Smooth muscle cell (in vitro differentiated cells): ENCODE results near the gene PDGFA. TPM values are rescaled to one million over a fixed set of nuclear protein-coding genes. Genes with fewer than 3 reads are reported as not detected.

Experiments
- DNase-seq: peaks from one replicate; lab custom pipeline; 2025; ENCODE audit not compliant: unreplicated experiment; lab: John Stamatoyannopoulos, UW
- H2AFZ ChIP-seq: fragments of 200-600 bp; sonication (generic); 2 replicates; pipeline ENCODE4 v1.6.0; 2016; ENCODE audit warnings: antibody characterized with exemption, low read depth, mild to moderate bottlenecking
- H3F3A ChIP-seq: fragments of 200-600 bp; sonication (generic); 2 replicates; pipeline ENCODE4 v1.6.0; 2017; ENCODE audit warnings: antibody characterized with exemption, low read depth
- H3K27ac ChIP-seq: fragments of 200-600 bp; sonication (generic); 2 replicates; pipeline ENCODE4 v1.5.1; 2016; ENCODE audit warnings: low read depth, mild to moderate bottlenecking
- H3K27me3 ChIP-seq: fragments of 200-600 bp; sonication (generic); 2 replicates; pipeline ENCODE4 v1.6.1; 2016; ENCODE audit warnings: low read depth, mild to moderate bottlenecking
- H3K36me3 ChIP-seq: fragments of 200-600 bp; sonication (generic); 2 replicates; pipeline ENCODE4 v1.5.1; 2016; ENCODE audit warnings: low read depth
- H3K4me1 ChIP-seq: fragments of 200-600 bp; sonication (generic); 2 replicates; pipeline ENCODE4 v1.5.1; 2016; ENCODE audit warnings: low read depth
- H3K4me2 ChIP-seq: fragments of 200-600 bp; sonication (generic); 2 replicates; pipeline ENCODE4 v1.6.0; 2016; ENCODE audit warnings: mild to moderate bottlenecking
- H3K4me3 ChIP-seq: fragments of 200-600 bp; sonication (generic); 2 replicates; pipeline ENCODE4 v1.5.1; 2016; ENCODE audit warnings: mild to moderate bottlenecking
- H3K79me2 ChIP-seq: fragments of 200-600 bp; sonication (generic); 2 replicates; pipeline ENCODE4 v1.6.0; 2016; ENCODE audit warnings: low read depth, mild to moderate bottlenecking
- H3K9ac ChIP-seq: fragments of 200-600 bp; sonication (generic); 2 replicates; pipeline ENCODE4 v1.6.0; 2016; ENCODE audit warnings: low read depth
- H3K9me3 ChIP-seq: fragments of 200-600 bp; sonication (generic); replicated peaks from 2 replicates; pipeline ENCODE4 v1.5.1; 2016; ENCODE audit warnings: low read depth
- H4K20me1 ChIP-seq: fragments of 200-600 bp; sonication (generic); 2 replicates; pipeline ENCODE4 v1.6.0; 2016; ENCODE audit warnings: low read depth
- CTCF ChIP-seq: fragments of 200-600 bp; sonication (generic); IDR thresholded peaks from 2 replicates; pipeline ENCODE4 v1.5.1; 2017; ENCODE audit warnings: borderline replicate concordance, mild to moderate bottlenecking, antibody characterized with exemption; ENCODE audit not compliant: insufficient read depth, poor library complexity, severe bottlenecking
- WGBS: methylation state at CpG from one replicate; pipeline ENCODE4 v1.1.7; 2016; ENCODE audit warnings: low lambda C conversion rate; 5-methylcytosine and 5-hydroxymethylcytosine counted together
- polyA plus RNA-seq: library from polyadenylated mRNA; unstranded; fragments of >200 nt; fragmentation: Nextera tagmentation; extraction: Ambion mirVana; gene quantifications from 2 replicates; pipeline ENCODE4 v1.2.1, GENCODE V29; 2016
- total RNA-seq: library from RNA; depleted of rRNA; stranded (reverse); fragments of >200 nt; gene quantifications from 2 replicates; pipeline ENCODE4 v1.2.3, GENCODE V29; 2014

Gene PDGFA
- total and polyA plus RNA-seq, 2 experiments from 2014 or later = 32.0 to 68.1 TPM

GRCh38 chr7:545470-545869 is 25.8 kb upstream of the PDGFA start:
- H3K79me2 ChIP-seq = no peaks in the 10 kb centered on the region
- peak overlapping the region; percentile 88 for H3K27ac ChIP-seq
- no peak for TF ChIP-seq CTCF
- H3K9ac ChIP-seq = no peak overlapping the region
- no peak overlapping the region for H2AFZ ChIP-seq
- H3K27me3 ChIP-seq = no peaks in the 10 kb centered on the region
- no peak overlapping the region for H3K4me2 ChIP-seq
- no peaks in the 10 kb centered on the region for H3K36me3 ChIP-seq
- 77% methylated on average over 16 of the region's 16 CpGs for WGBS
- DNase-seq = no peak
- peaks cover 26% of the 10 kb centered on the region for H3F3A ChIP-seq
- no peaks in the 10 kb centered on the region for H3K9me3 ChIP-seq
- H4K20me1 ChIP-seq = no peaks in the 10 kb centered on the region
- H3K4me3 ChIP-seq = no peak overlapping the region
- H3K4me1 ChIP-seq = peaks cover 6% of the 10 kb centered on the region

GRCh38 chr7:544338-545221 is 24.9 kb upstream of the PDGFA start:
- H2AFZ ChIP-seq = no peak overlapping the region
- TF ChIP-seq CTCF = no peak
- no peak overlapping the region for H3K9ac ChIP-seq
- 91% methylated on average over 18 of the region's 18 CpGs for WGBS
- no peaks in the 10 kb centered on the region for H3K27me3 ChIP-seq
- no peak overlapping the region for H3K4me3 ChIP-seq
- H3K9me3 ChIP-seq = no peaks in the 10 kb centered on the region
- H3F3A ChIP-seq = peaks cover 31% of the 10 kb centered on the region
- no peak overlapping the region for H3K4me2 ChIP-seq
- H3K27ac ChIP-seq = peak overlapping the region; percentile 88
- no peaks in the 10 kb centered on the region for H3K36me3 ChIP-seq
- peaks cover 8% of the 10 kb centered on the region for H3K4me1 ChIP-seq
- H4K20me1 ChIP-seq = no peaks in the 10 kb centered on the region
- no peaks in the 10 kb centered on the region for H3K79me2 ChIP-seq
- no peak for DNase-seq

- peak overlapping the region; percentile 3 for H3K9ac ChIP-seq
- peak overlapping the region; percentile 88 for H3K27ac ChIP-seq
- no peaks in the 10 kb centered on the region for H3K9me3 ChIP-seq
- H3F3A ChIP-seq = peaks cover 31% of the 10 kb centered on the region
- no peak for TF ChIP-seq CTCF
- no peak overlapping the region for H2AFZ ChIP-seq
- H4K20me1 ChIP-seq = no peaks in the 10 kb centered on the region
- no peaks in the 10 kb centered on the region for H3K36me3 ChIP-seq
- 62% methylated on average over 17 of the region's 18 CpGs for WGBS
- DNase-seq = no peak
- no peak overlapping the region for H3K4me3 ChIP-seq
- no peaks in the 10 kb centered on the region for H3K79me2 ChIP-seq
- H3K4me2 ChIP-seq = no peak overlapping the region
- peaks cover 16% of the 10 kb centered on the region for H3K4me1 ChIP-seq
- no peaks in the 10 kb centered on the region for H3K27me3 ChIP-seq
Observed at GRCh38 chr7:543501-544337, 24.1 kb upstream of the PDGFA start.
